GM19395 (cell line): ENCODE data around the gene MAP3K12.
"Not testable (repeated sequence)": the region's sequence is repeated elsewhere in the genome, so short reads cannot be mapped to it uniquely, and the experiment has no call there.

Experiments
- ATAC-seq: cut with Tn5 transposase; IDR thresholded peaks from one replicate; pipeline ENCODE4 v1.9.1; 2021; ENCODE audit warnings: mild to moderate bottlenecking, moderate library complexity; ENCODE audit not compliant: unreplicated experiment

The MAP3K12 gene

DNA sequence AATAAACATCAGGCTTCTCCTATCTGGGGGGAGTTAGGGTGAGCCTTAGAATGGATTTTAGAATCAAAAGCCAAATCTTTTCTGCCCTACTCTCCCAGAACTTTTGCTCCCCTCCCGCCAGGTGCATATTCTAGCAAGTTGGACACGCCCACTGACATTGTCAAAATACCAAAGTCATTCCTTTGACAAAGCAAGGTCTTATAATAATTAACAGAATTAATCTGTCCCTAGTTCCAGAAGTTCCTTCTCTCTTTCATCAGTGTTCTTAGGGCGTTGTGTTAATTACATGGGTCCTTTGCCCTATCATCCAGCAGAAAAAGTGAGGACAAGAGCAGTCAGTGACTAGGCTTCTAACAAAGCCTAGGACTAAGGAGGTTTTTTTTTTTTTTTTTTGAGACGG lies 55.3 kb downstream of the MAP3K12 start:
- ATAC-seq, result no peak

DNA sequence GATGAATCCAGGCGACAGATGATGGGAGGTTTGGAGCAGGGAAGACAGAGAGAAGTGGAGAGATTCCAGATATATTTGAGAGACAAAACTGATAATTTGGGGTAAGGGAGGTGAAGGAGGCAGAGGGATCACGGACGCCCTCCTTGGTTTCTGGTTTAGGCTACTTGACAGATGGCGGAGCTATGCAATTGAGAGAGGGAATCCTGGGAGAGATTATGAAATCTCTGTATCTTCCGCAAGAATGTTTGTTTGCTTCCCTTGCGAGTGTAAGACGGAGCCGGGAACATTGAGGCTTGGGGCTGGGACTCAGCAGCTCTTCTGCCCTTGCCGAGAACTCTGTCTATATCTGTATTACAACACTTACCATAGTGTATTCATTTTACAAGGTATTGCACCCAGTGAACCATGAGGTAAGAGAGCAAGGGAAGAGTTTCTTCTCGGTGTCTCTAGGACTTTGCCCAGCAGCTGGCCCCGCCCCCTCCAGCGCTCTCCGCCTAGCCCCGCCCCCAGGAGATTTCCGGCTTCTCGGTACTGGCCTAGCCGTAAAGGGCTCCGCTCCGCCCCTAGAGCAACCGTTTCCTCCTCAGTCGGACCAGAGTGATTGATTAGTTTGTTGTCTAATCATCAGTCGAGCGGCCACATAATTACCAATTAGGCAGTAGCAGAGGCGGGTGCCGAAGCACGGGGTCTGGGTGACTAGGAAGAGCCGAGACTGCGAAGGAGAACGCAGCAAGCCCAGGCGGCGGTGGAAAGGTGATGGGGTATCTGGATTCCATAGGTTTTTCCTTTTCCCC lies 58.0 kb downstream of the MAP3K12 start, which contains the start of gene PRR13:
TSS of gene PRR13 (plus strand) at position 695 of the 794 bp plus-strand sequence. CDS start 981 bp downstream, outside the sequence.
- peak; percentile 96 for ATAC-seq

DNA sequence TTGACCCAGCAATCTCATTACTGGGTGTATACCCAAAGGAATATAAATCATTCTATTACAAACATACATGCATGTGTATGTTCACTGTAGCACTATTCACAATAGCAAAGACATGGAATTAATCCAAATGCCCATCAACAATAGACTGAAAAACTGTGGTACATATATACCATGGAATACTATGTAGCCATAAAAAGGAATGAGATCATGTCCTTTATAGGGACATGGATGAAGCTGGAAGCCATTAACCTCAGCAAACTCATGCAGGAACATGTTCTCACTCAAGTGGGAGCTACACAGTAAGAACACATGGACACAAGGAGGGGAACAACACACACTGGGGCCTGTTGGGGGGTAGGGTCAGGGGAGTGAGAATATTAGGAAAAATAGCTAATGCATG lies 59.7 kb downstream of the MAP3K12 start:
- ATAC-seq, result not testable (repeated sequence)

DNA sequence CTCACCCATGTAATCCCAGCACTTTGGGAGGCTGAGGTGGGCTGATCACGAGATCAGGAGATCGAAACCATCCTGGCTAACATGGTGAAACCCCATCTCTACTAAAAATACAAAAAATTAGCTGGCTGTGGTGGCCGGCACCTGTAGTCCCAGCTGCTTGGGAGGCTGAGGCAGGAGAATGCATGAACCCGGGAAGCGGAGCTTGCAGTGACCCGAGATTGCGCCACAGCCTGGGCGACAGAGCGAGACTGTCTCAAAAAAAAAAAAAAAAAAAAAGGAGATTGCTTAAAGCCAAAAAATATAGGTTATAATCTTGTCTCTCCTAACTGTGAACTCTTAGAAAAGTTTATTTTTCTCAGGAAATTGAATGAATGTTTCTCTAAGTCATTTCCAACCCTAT lies 63.9 kb downstream of the MAP3K12 start:
- ATAC-seq, result not testable (repeated sequence)

DNA sequence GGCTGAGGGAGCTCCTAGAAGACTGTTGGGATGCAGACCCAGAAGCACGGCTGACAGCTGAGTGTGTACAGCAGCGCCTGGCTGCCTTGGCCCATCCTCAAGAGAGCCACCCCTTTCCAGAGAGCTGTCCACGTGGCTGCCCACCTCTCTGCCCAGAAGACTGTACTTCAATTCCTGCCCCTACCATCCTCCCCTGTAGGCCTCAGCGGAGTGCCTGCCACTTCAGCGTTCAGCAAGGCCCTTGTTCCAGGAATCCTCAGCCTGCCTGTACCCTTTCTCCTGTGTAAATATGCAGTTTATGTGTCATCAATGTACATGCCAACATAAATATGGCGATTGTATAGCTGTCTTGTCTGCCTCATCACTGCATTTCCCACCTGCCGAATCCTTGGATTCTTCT lies 68.1 kb downstream of the MAP3K12 start:
- ATAC-seq, result no peak

DNA sequence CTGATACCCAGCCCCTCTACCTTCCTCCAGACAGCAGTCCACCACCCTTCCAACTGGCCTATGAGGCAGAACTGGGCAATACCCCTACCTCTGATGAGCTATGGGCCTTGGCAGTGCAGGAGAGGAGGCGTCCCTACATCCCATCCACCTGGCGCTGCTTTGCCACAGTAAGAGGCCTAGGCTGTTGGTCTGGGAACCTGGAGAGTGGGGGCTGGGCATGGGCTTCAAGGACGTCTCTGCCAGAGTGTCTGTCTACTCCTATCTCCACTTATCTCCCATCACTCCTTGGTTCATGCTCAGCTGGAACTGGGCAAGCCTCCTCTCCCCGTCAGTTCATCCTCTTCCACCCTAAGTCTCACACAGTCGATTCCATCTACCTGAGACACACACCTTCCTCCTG lies 69.1 kb downstream of the MAP3K12 start:
- ATAC-seq, result no peak
